ENCODE results near the gene AMIGO1. TPM values are rescaled to one million over a fixed set of nuclear protein-coding genes. Genes with fewer than 3 reads are reported as not detected.

Gene AMIGO1
- total and polyA plus RNA-seq, 10 of the 15 experiments (the other 5 are each of a cell fraction or from before 2014, with no cell fraction given), result 0.02 to 0.28 (median 0.08) TPM; not detected in 1

GRCh38 chr1:109538827-109539555 is 29.5 kb upstream of the AMIGO1 start:
- H3K4me1 ChIP-seq (ENCODE audit: control insufficient read depth, insufficient read depth, low read length), result no peaks in the 10 kb centered on the region
- ChIA-PET SMC1A (ENCODE audit: uncharacterized antibody, unreplicated experiment) (interaction anchor here (2.5 kb wide), 1 partner anchor 9 kb away, joined by 10 read pairs; no protein-coding TSS in a partner anchor), RAD21 (ENCODE audit: unreplicated experiment) (interaction anchor here (0.8 to 1.7 kb wide), 2 partner anchors 9 to 235 kb away, joined by 3 to 5 read pairs; partner anchors contain the start of gene GNAI3), CTCF (interaction anchor here (0.5 to 21.3 kb wide), 7 partner anchors 8 to 446 kb away, joined by 3 to 1280 read pairs (median 5); partner anchors contain the start of genes AHCYL1, AMIGO1 and CYB561D1), POLR2A (interaction anchor here (1.1 kb wide), 1 partner anchor 20 kb away, joined by 3 read pairs; no protein-coding TSS in a partner anchor)
- no peak overlapping the region for H2AFZ ChIP-seq (ENCODE audit: control insufficient read depth, low read depth, low read length)
- no peaks in the 10 kb centered on the region for H3K79me2 ChIP-seq (ENCODE audit: control insufficient read depth, insufficient read depth, low read length)
- H3K9ac ChIP-seq (ENCODE audit: control insufficient read depth, insufficient read depth, low read length), result no peak overlapping the region
- 39% methylated on average over 9 of the region's 9 CpGs for WGBS (ENCODE audit: insufficient coverage, insufficient replicate concordance, low lambda C conversion rate, missing lambda C conversion rate)
- no peaks in the 10 kb centered on the region for H3K27me3 ChIP-seq (replicated peaks in 1 of 2; ENCODE audit: control insufficient read depth in 2 of 2, insufficient read depth in 2 of 2, low read length in 1 of 2)
- no peaks in the 10 kb centered on the region for H3K9me3 ChIP-seq (replicated peaks; ENCODE audit: control insufficient read depth, insufficient read depth, low read length)
- H3K4me3 ChIP-seq, result no peak overlapping the region
- H3K4me2 ChIP-seq (ENCODE audit: control insufficient read depth, insufficient read depth), result no peak overlapping the region
- intact Hi-C loops (cut with micrococcal nuclease; ENCODE audit: unreplicated experiment), result no loop called here
- no peak for FAIRE-seq
- no TSS peak for BruUV-seq (replicated peaks)
- no peak for DNase-seq (ENCODE audit: low read depth, low spot score)
- TF ChIP-seq NFXL1 (IDR thresholded peaks at IDR 0.05; ENCODE audit: borderline replicate concordance) (no peak), ZSCAN29 (IDR thresholded peaks at IDR 0.05) (no peak), LARP7 (IDR thresholded peaks at IDR 0.05) (no peak), HDGF (IDR thresholded peaks at IDR 0.05) (no peak), SMAD5 (IDR thresholded peaks at IDR 0.05; ENCODE audit: low read depth) (no peak), ETV6 (conservative IDR thresholded peaks at IDR 0.05 in 1 of 2, IDR thresholded peaks at IDR 0.05 in 1 of 2; ENCODE audit: borderline replicate concordance in 1 of 2, low read depth in 1 of 2) (no peak), POU2F2 (IDR thresholded peaks at IDR 0.05; ENCODE audit: borderline replicate concordance, low read depth, low read length) (no peak)
- TF ChIP-seq, protein P1, sequence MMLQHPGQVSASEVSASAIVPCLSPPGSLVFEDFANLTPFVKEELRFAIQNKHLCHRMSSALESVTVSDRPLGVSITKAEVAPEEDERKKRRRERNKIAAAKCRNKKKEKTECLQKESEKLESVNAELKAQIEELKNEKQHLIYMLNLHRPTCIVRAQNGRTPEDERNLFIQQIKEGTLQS (IDR thresholded peaks at IDR 0.05; ENCODE audit: borderline replicate concordance, extremely low read depth, low read depth, low read length), result no peak
- in situ Hi-C loops (cut with MboI), result no loop called here
- no peak overlapping the region for H3K27ac ChIP-seq (ENCODE audit: control insufficient read depth, insufficient read depth)
- ATAC-seq, result no peak
- H4K20me1 ChIP-seq (ENCODE audit: control insufficient read depth, insufficient read depth), result no peaks in the 10 kb centered on the region
- H3K36me3 ChIP-seq (ENCODE audit: control insufficient read depth in 2 of 2, insufficient read depth in 2 of 2, low read length in 1 of 2), result no peaks in the 10 kb centered on the region
